GM12872 (cell line): Measurements from ENCODE around the gene TUFM.

Source experiments
- TF ChIP-seq, protein P1 (sequence below): IDR thresholded peaks from 3 replicates; pipeline ENCODE4 v1.5.1; 2011; ENCODE audit warnings: low read depth, mild to moderate bottlenecking, low read length, moderate library complexity; ENCODE audit not compliant: insufficient read depth

TUFM gene

GRCh38 chr16:28846080-28846932, at the start of gene TUFM:
Gene TUFM, minus strand, starts transcription at chr16:28846348. Its CDS starts 79 bp downstream, at chr16:28846269.
- TF ChIP-seq, protein P1, sequence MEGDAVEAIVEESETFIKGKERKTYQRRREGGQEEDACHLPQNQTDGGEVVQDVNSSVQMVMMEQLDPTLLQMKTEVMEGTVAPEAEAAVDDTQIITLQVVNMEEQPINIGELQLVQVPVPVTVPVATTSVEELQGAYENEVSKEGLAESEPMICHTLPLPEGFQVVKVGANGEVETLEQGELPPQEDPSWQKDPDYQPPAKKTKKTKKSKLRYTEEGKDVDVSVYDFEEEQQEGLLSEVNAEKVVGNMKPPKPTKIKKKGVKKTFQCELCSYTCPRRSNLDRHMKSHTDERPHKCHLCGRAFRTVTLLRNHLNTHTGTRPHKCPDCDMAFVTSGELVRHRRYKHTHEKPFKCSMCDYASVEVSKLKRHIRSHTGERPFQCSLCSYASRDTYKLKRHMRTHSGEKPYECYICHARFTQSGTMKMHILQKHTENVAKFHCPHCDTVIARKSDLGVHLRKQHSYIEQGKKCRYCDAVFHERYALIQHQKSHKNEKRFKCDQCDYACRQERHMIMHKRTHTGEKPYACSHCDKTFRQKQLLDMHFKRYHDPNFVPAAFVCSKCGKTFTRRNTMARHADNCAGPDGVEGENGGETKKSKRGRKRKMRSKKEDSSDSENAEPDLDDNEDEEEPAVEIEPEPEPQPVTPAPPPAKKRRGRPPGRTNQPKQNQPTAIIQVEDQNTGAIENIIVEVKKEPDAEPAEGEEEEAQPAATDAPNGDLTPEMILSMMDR, result peak; percentile 78

DNA sequence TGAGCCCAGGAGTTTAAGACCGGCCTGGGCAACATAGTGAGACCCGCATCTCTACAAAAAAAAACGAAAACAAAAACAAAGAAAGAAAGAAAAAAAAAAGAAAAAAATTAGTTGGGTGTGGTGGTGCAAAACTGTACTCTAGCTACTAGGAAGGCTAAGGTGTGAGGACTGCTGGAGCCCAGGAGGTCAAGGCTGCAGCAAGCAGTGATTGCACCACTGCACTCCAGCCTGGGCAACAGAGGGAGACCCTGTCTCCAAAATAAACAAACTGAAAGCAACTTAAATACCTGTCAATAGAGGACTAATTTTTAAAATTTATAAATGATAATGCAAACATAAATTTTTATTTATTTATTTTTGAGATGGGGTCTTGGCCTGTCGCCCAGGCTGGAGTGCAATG, 49.5 kb upstream of the TUFM start:
- TF ChIP-seq, protein P1, result no peak

DNA sequence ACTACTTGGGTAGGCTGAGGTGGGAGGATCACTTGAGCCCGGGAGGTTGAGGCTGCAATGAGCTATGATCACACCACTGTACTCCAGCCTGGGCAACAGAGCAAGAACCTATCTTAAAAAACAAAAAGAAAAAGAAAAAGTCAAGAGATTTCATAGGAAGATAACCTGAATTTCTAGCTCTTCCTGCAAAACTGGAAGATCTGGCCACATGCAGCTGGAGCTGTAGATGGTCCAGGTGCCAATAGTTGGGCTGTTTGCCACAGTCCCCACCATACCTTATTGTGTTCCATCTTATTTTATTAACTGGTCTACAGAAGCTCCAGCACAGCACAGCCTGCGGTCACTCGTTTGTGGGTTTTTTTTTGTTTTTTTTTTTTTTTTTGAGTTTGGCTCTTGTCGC, 47.1 kb upstream of the TUFM start:
- TF ChIP-seq, protein P1, result no peak

GRCh38 chr16:28891964-28892890, 46.1 kb upstream of the TUFM start:
- TF ChIP-seq, protein P1, result no peak

DNA sequence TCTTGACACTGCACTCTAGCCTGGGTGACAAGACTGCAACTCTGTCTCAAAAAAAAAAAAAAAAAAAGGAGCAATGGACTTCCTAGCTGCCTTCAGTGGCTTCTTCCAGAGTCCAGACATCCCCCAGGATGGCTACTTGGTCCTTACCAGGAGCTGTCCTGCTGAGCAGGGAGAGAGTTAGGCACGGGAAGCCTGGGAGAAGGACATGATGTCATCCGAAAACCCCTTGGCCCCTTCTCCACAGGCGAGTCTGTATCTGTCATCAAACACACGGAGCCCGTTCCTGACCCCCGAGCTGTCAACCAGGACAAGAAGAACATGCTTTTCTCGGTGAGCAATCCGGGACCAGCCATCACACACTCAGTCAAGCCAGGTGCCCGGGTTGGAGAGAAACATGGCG, 40.8 kb upstream of the TUFM start:
- TF ChIP-seq, protein P1, result no peak

DNA sequence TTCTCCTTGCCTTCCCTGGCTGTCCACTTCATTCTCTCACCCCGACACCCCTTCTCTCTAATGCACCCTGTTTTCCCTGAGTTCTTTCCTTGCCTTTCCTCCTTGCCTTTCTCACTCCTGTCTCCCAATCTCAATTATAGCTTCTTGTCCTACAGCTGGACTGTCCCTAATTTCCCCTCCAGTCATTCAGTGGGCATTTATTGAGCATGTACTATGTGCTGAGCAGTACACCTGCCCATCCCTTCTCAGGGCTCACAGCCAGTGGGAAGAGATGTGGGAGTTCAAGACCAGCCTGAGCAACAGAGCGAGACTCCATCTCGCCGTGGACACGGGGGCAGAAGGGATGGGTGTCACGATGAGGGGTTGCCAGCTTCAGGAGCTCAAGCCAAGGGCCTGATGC, 37.9 kb upstream of the TUFM start:
- TF ChIP-seq, protein P1, result no peak
